Skeletal muscle tissue (tissue), 4 donors: ENCODE measurements around the gene SPCS2. TPM values are rescaled to one million over a fixed set of nuclear protein-coding genes. Genes with fewer than 3 reads are reported as not detected.

Experiments
- H3K27ac ChIP-seq: one replicate; pipeline ENCODE4 v1.7.0; 2013; ENCODE audit warnings: mild to moderate bottlenecking, low read depth, low read length, inconsistent platforms
- H3K27me3 ChIP-seq, 3 donors: one replicate each; pipeline ENCODE4 v1.7.0; 2013; ENCODE audit warnings: low read length in 3 of 3; ENCODE audit not compliant: control insufficient read depth in 3 of 3, insufficient read depth in 3 of 3
- H3K36me3 ChIP-seq, 3 donors: one replicate each; pipeline ENCODE4 v1.7.0; 2013; ENCODE audit warnings: low read length in 3 of 3; ENCODE audit not compliant: control insufficient read depth in 3 of 3, insufficient read depth in 3 of 3
- H3K4me1 ChIP-seq, 3 donors: one replicate each; pipeline ENCODE4 v1.7.0; 2013; ENCODE audit warnings: low read length in 3 of 3, mild to moderate bottlenecking in 3 of 3; ENCODE audit not compliant: control insufficient read depth in 3 of 3, insufficient read depth in 3 of 3
- H3K4me3 ChIP-seq, 3 donors: one replicate each; pipeline ENCODE4 v1.7.0; 2013; ENCODE audit warnings: low read length in 3 of 3
- H3K9ac ChIP-seq, 3 donors: one replicate each; pipeline ENCODE4 v1.7.0; 2013; ENCODE audit warnings: low read length in 3 of 3, mild to moderate bottlenecking in 3 of 3, moderate library complexity in 2 of 3, low read depth in 1 of 3
- H3K9me3 ChIP-seq, 3 donors: one replicate each; pipeline ENCODE4 v1.7.0; 2013; ENCODE audit warnings: low read length in 3 of 3; ENCODE audit not compliant: control insufficient read depth in 3 of 3
- total RNA-seq: library from RNA; depleted of rRNA; stranded (reverse); fragments of >200 nt; gene quantifications from one replicate; pipeline ENCODE4 v1.2.3, GENCODE V29; 2014
- donor health status: Osteomylitis.

SPCS2 gene
- total RNA-seq, 1 donor from 2014 or later = 28.7 TPM

- H3K36me3 ChIP-seq = peaks cover 11 to 24% (median 19%) of the 10 kb centered on the region in 3 donors
- H3K4me3 ChIP-seq = no peak overlapping the region
- H3K9me3 ChIP-seq = no peaks in the 10 kb centered on the region
- H3K27ac ChIP-seq = no peak overlapping the region
- no peak overlapping the region for H3K9ac ChIP-seq
- no peaks in the 10 kb centered on the region for H3K27me3 ChIP-seq
- H3K4me1 ChIP-seq = peaks cover 0 to 6% (median 0%) of the 10 kb centered on the region in 3 donors
Observed at GRCh38 chr11:74929431-74930363, 19.4 kb upstream of the SPCS2 start.

GRCh38 chr11:74932169-74932568 lies 16.9 kb upstream of the SPCS2 start:
- H3K27ac ChIP-seq = no peak overlapping the region
- H3K4me1 ChIP-seq = no peaks in the 10 kb centered on the region
- no peaks in the 10 kb centered on the region for H3K27me3 ChIP-seq
- H3K9ac ChIP-seq = no peak overlapping the region
- no peaks in the 10 kb centered on the region for H3K9me3 ChIP-seq
- no peak overlapping the region for H3K4me3 ChIP-seq
- peaks cover 31 to 46% (median 39%) of the 10 kb centered on the region in 3 donors for H3K36me3 ChIP-seq

DNA sequence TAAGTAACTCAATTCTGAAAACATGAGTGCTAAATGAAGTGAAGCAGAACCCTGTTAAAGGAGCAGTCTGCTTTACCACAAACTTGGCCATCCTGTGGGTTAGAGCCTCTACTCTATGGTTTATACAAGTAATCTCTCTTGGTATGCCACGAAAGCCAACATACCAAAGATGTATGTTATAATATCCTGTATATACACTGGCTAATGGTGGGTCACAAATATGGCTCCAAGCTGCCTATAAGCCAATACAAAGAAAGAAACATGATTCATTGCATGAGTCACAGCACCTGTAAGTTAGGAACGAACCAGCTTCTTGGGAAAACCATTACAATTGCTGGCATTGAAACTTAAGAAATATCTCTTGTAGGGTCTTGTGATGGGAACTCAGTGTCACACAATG lies 16.3 kb upstream of the SPCS2 start:
- Histone ChIP-seq H3K9me3 (no peaks in the 10 kb centered on the region), H3K27ac (no peak overlapping the region), H3K4me3 (no peak overlapping the region), H3K9ac (no peak overlapping the region), H3K27me3 (no peaks in the 10 kb centered on the region), H3K36me3 (peaks cover 31 to 46% (median 39%) of the 10 kb centered on the region in 3 donors), H3K4me1 (no peaks in the 10 kb centered on the region)

GRCh38 chr11:74933765-74934164 lies 15.3 kb upstream of the SPCS2 start:
- H3K9ac ChIP-seq = no peak overlapping the region
- no peaks in the 10 kb centered on the region for H3K9me3 ChIP-seq
- H3K27me3 ChIP-seq = no peaks in the 10 kb centered on the region
- no peaks in the 10 kb centered on the region for H3K4me1 ChIP-seq
- no peak overlapping the region for H3K27ac ChIP-seq
- H3K36me3 ChIP-seq = peaks cover 26 to 48% (median 39%) of the 10 kb centered on the region in 3 donors
- no peak overlapping the region for H3K4me3 ChIP-seq

DNA sequence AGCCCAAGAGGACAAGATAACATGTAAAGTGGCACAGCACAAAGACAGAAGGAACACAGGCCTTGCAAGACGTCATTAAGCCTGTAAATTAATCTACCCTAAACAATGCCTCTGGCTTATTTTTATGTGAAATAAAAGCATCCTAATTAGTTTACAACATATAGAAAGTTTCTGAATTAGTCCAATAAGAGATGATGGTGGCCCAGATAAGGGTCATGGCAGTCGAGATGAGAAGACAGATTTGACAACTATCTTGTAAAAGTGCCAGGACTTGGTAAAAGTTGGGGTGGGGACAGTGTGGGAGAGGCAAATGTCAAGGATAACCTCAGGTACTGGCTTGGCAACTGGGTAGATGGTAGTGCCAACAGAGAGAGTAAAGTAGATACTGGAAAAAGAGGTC lies 13.8 kb upstream of the SPCS2 start:
- H3K36me3 ChIP-seq = peaks cover 32 to 49% (median 43%) of the 10 kb centered on the region in 3 donors
- no peak overlapping the region for H3K4me3 ChIP-seq

GRCh38 chr11:74936087-74936486 lies 13.0 kb upstream of the SPCS2 start:
- Histone ChIP-seq H3K27ac (no peak overlapping the region), H3K9me3 (no peaks in the 10 kb centered on the region), H3K4me1 (peaks cover 0 to under 1% (median 0%) of the 10 kb centered on the region in 3 donors), H3K27me3 (no peaks in the 10 kb centered on the region), H3K4me3 (no peak overlapping the region), H3K36me3 (peaks cover 35 to 47% (median 46%) of the 10 kb centered on the region in 3 donors), H3K9ac (no peak overlapping the region)

More for the DNA sequence above, 13.8 kb upstream of the SPCS2 start:
- Histone ChIP-seq H3K9ac (no peak overlapping the region), H3K4me1 (no peaks in the 10 kb centered on the region), H3K9me3 (no peaks in the 10 kb centered on the region), H3K27me3 (no peaks in the 10 kb centered on the region), H3K27ac (no peak overlapping the region)

GRCh38 chr11:74936976-74937375 lies 12.1 kb upstream of the SPCS2 start:
- Histone ChIP-seq H3K9me3 (no peaks in the 10 kb centered on the region), H3K27ac (no peak overlapping the region), H3K36me3 (peaks cover 35 to 47% (median 46%) of the 10 kb centered on the region in 3 donors), H3K4me1 (peaks cover 0 to 5% (median 2%) of the 10 kb centered on the region in 3 donors), H3K9ac (no peak overlapping the region), H3K27me3 (no peaks in the 10 kb centered on the region), H3K4me3 (no peak overlapping the region)

- Histone ChIP-seq H3K36me3 (peaks cover 32 to 39% (median 39%) of the 10 kb centered on the region in 3 donors), H3K27me3 (no peaks in the 10 kb centered on the region), H3K4me3 (no peak overlapping the region), H3K27ac (no peak overlapping the region), H3K9me3 (no peaks in the 10 kb centered on the region), H3K9ac (no peak overlapping the region), H3K4me1 (peaks cover 4 to 7% (median 5%) of the 10 kb centered on the region in 3 donors)
Observed at GRCh38 chr11:74937696-74938475, 11.2 kb upstream of the SPCS2 start.

- H3K4me1 ChIP-seq = peaks cover 5 to 7% (median 6%) of the 10 kb centered on the region in 3 donors
- H3K27me3 ChIP-seq = no peaks in the 10 kb centered on the region
- peaks cover 13 to 21% (median 20%) of the 10 kb centered on the region in 3 donors for H3K36me3 ChIP-seq
Observed at GRCh38 chr11:74941492-74941891, 7.6 kb upstream of the SPCS2 start.

More at GRCh38 chr11:74941492-74941891, 7.6 kb upstream of the SPCS2 start:
- Histone ChIP-seq H3K27ac (no peak overlapping the region), H3K9me3 (no peaks in the 10 kb centered on the region), H3K9ac (no peak overlapping the region), H3K4me3 (no peak overlapping the region)
